HEK293 (cell line): ENCODE results near the gene GNAI2.
"Not testable (repeated sequence)": the region's sequence is repeated elsewhere in the genome, so short reads cannot be mapped to it uniquely, and the experiment has no call there.

Source experiments
- CTCF ChIA-PET: fragments of 350-600 bp; formaldehyde crosslinking; extraction: SDS; loops from one replicate; lab custom pipeline; 2021; ENCODE audit warnings: antibody characterized with exemption; lab: Yijun Ruan, JAX
- POLR2A ChIA-PET: fragments of 300-600 bp; formaldehyde crosslinking; extraction: SDS; loops from one replicate; lab custom pipeline; 2020; ENCODE audit warnings: antibody characterized with exemption, inconsistent platforms; lab: Yijun Ruan, JAX
- H3K27ac ChIP-seq: fragments of 200-500 bp; sonication (Bioruptor generic); 2 replicates; pipeline ENCODE4 v1.5.1; 2014; ENCODE audit warnings: low read depth, low read length, control low read depth, inconsistent platforms; ENCODE audit errors: extremely low read depth
- H3K36me3 ChIP-seq, 2 experiments: fragments of 200-500 bp in 1 of 2; sonication (Bioruptor generic) in 1 of 2; 1 replicate in 1 of 2; 2 replicates in 1 of 2; pipeline ENCODE4 v1.5.1; 2014 to 2017; ENCODE audit warnings: inconsistent platforms in 2 of 2, low read length in 2 of 2; ENCODE audit not compliant: control insufficient read depth in 2 of 2, insufficient read depth in 1 of 2
- H3K4me1 ChIP-seq: fragments of 200-500 bp; sonication (Bioruptor generic); 2 replicates; pipeline ENCODE4 v1.5.1; 2014; ENCODE audit warnings: mild to moderate bottlenecking, low read length, inconsistent platforms; ENCODE audit not compliant: control insufficient read depth, insufficient read depth
- H3K4me3 ChIP-seq: 2 replicates; pipeline ENCODE4 v1.5.1; 2011; ENCODE audit warnings: low read depth, mild to moderate bottlenecking, control low read depth, low read length, moderate library complexity
- H3K9me3 ChIP-seq: fragments of 200-500 bp; sonication (Bioruptor generic); 2 replicates; pipeline ENCODE4 v1.5.1; 2014; ENCODE audit warnings: low read depth, low read length, inconsistent platforms; ENCODE audit not compliant: control insufficient read depth, insufficient read depth
- AEBP2 ChIP-seq: fragments of 450-650 bp; formaldehyde crosslinking; IDR thresholded peaks from 2 replicates; pipeline ENCODE4 v1.5.1; 2016; ENCODE audit warnings: missing biosample characterization, missing genetic modification characterization, borderline replicate concordance
- EGR2 ChIP-seq: fragments of 450-650 bp; formaldehyde crosslinking; IDR thresholded peaks from 2 replicates; pipeline ENCODE4 v1.5.1; 2016; ENCODE audit warnings: low read depth, missing biosample characterization, missing genetic modification characterization
- KLF1 ChIP-seq: fragments of 450-650 bp; formaldehyde crosslinking; IDR thresholded peaks from 2 replicates; pipeline ENCODE4 v1.5.1; 2016; ENCODE audit warnings: missing biosample characterization, missing genetic modification characterization
- SCRT1 ChIP-seq: fragments of 450-650 bp; formaldehyde crosslinking; IDR thresholded peaks from 2 replicates; pipeline ENCODE4 v1.5.1; 2016; ENCODE audit warnings: missing biosample characterization, missing genetic modification characterization, borderline replicate concordance
- YY2 ChIP-seq: fragments of 450-650 bp; formaldehyde crosslinking; IDR thresholded peaks from 2 replicates; pipeline ENCODE4 v1.5.1; 2016; ENCODE audit warnings: missing biosample characterization, missing genetic modification characterization
- ZNF280D ChIP-seq: fragments of 450-650 bp; formaldehyde crosslinking; IDR thresholded peaks from 2 replicates; pipeline ENCODE4 v1.5.1; 2016; ENCODE audit warnings: missing biosample characterization, missing genetic modification characterization
- ZNF488 ChIP-seq: fragments of 450-650 bp; formaldehyde crosslinking; IDR thresholded peaks from 2 replicates; pipeline ENCODE4 v1.5.1; 2016; ENCODE audit warnings: missing biosample characterization, missing genetic modification characterization
- ZNF555 ChIP-seq: fragments of 450-650 bp; formaldehyde crosslinking; conservative IDR thresholded peaks from 2 replicates; pipeline ENCODE4 v1.5.1; 2017; ENCODE audit warnings: missing biosample characterization, mild to moderate bottlenecking, missing genetic modification characterization, inconsistent platforms
- ZNF768 ChIP-seq: fragments of 450-650 bp; formaldehyde crosslinking; IDR thresholded peaks from 2 replicates; pipeline ENCODE4 v1.5.1; 2018; ENCODE audit warnings: missing biosample characterization, mild to moderate bottlenecking, missing genetic modification characterization
- ZNF785 ChIP-seq: fragments of 450-650 bp; formaldehyde crosslinking; IDR thresholded peaks from 2 replicates; pipeline ENCODE4 v1.5.1; 2016; ENCODE audit warnings: missing biosample characterization, missing genetic modification characterization
- ZNF843 ChIP-seq: fragments of 450-650 bp; formaldehyde crosslinking; IDR thresholded peaks from 2 replicates; pipeline ENCODE4 v1.5.1; 2016; ENCODE audit warnings: missing biosample characterization, missing genetic modification characterization
- TF ChIP-seq, protein P1 (sequence below): fragments of 450-650 bp; formaldehyde crosslinking; IDR thresholded peaks from 2 replicates; pipeline ENCODE4 v1.5.1; 2016; ENCODE audit warnings: missing biosample characterization, missing genetic modification characterization
- TF ChIP-seq, protein P2 (sequence below): fragments of 450-650 bp; formaldehyde crosslinking; IDR thresholded peaks from 2 replicates; pipeline ENCODE4 v1.5.1; 2016; ENCODE audit warnings: missing biosample characterization, missing genetic modification characterization

GNAI2 gene

GRCh38 chr3:50279255-50280016, 43.4 kb downstream of the GNAI2 start (continued):
- TF ChIP-seq AEBP2 (tag by site-specific recombination), result no peak
- TF ChIP-seq ZNF488 (tag by site-specific recombination), result no peak
- no peak for TF ChIP-seq SCRT1 (tag by site-specific recombination)
- no peak for TF ChIP-seq YY2 (tag by site-specific recombination)
- no peak for TF ChIP-seq ZNF843

DNA sequence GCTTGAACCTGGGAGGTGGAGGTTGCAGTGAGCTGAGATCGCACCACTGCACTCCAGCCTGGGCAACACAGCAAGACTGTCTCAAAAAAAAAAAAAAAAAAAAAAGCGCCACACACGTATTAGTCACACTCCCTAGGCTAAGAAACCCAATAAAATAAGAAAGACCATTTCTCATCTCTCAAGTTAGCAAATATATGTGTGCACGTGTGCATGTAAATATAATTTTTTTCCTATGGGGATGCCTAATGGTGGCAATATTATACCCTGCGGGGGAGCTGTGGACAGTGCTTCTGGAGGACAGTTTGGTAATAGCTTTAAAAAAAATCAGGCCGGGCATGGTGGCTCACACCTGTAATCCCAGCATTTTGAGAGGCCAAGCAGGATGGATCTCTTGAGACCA, 48.1 kb downstream of the GNAI2 start:
- H3K4me3 ChIP-seq, H3K9me3 ChIP-seq, CTCF ChIA-PET, H3K4me1 ChIP-seq, H3K27ac ChIP-seq: not testable (repeated sequence)
- H3K36me3 ChIP-seq, result peaks cover 0 to 30% of the 10 kb centered on the region in 2 experiments; a peak in 1 of 3 replicates
- POLR2A ChIA-PET, result interaction anchor here (0.6 to 1.1 kb wide), 3 partner anchors 13 to 49 kb away, joined by 3 to 8 read pairs (median 4); no protein-coding TSS in a partner anchor

- ChIA-PET POLR2A (no interaction called here), CTCF (no interaction called here)
- no peaks in the 10 kb centered on the region for H3K4me1 ChIP-seq
- H3K27ac ChIP-seq, result no peak overlapping the region
- H3K4me3 ChIP-seq, result no peak overlapping the region
- TF ChIP-seq, protein P1, sequence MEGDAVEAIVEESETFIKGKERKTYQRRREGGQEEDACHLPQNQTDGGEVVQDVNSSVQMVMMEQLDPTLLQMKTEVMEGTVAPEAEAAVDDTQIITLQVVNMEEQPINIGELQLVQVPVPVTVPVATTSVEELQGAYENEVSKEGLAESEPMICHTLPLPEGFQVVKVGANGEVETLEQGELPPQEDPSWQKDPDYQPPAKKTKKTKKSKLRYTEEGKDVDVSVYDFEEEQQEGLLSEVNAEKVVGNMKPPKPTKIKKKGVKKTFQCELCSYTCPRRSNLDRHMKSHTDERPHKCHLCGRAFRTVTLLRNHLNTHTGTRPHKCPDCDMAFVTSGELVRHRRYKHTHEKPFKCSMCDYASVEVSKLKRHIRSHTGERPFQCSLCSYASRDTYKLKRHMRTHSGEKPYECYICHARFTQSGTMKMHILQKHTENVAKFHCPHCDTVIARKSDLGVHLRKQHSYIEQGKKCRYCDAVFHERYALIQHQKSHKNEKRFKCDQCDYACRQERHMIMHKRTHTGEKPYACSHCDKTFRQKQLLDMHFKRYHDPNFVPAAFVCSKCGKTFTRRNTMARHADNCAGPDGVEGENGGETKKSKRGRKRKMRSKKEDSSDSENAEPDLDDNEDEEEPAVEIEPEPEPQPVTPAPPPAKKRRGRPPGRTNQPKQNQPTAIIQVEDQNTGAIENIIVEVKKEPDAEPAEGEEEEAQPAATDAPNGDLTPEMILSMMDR (tag by site-specific recombination), result no peak
- TF ChIP-seq ZNF555 (tag by site-specific recombination) (no peak), ZNF768 (tag by site-specific recombination) (no peak), ZNF280D (tag by site-specific recombination) (no peak), EGR2 (tag by site-specific recombination) (no peak), KLF1 (tag by site-specific recombination) (no peak), ZNF785 (tag by site-specific recombination) (no peak)
- TF ChIP-seq, protein P2, sequence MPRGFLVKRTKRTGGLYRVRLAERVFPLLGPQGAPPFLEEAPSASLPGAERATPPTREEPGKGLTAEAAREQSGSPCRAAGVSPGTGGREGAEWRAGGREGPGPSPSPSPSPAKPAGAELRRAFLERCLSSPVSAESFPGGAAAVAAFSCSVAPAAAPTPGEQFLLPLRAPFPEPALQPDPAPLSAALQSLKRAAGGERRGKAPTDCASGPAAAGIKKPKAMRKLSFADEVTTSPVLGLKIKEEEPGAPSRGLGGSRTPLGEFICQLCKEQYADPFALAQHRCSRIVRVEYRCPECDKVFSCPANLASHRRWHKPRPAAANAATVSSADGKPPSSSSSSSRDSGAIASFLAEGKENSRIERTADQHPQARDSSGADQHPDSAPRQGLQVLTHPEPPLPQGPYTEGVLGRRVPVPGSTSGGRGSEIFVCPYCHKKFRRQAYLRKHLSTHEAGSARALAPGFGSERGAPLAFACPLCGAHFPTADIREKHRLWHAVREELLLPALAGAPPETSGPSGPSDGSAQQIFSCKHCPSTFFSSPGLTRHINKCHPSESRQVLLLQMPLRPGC (tag by site-specific recombination), result no peak
- H3K9me3 ChIP-seq, result no peaks in the 10 kb centered on the region
- H3K36me3 ChIP-seq, result peaks cover 0 to 46% of the 10 kb centered on the region in 2 experiments; a peak in 1 of 3 replicates
Measured at GRCh38 chr3:50286322-50287227, 50.6 kb downstream of the GNAI2 start.
